ENCODE measurements around the gene ADK.

DNA sequence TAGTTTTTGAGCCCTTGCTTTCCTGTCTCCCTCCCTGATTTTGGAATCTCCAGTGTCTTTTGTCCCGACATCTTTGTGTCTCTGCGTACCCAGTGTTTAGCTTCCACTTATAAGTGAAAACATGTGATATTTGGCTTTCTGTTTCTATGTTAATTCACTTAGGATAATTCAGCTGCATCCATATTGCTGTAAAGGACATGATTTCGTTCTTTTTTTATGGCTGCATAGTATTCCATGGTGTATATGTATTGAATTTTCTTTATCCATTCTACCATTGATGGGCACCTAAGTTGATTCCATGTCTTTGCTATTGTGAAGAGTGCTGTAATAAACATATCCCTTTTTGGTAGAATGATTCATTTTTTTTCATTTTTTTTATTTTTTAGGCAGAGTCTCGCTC lies 48.3 kb downstream of the ADK start:
- TF ChIP-seq, protein P1, sequence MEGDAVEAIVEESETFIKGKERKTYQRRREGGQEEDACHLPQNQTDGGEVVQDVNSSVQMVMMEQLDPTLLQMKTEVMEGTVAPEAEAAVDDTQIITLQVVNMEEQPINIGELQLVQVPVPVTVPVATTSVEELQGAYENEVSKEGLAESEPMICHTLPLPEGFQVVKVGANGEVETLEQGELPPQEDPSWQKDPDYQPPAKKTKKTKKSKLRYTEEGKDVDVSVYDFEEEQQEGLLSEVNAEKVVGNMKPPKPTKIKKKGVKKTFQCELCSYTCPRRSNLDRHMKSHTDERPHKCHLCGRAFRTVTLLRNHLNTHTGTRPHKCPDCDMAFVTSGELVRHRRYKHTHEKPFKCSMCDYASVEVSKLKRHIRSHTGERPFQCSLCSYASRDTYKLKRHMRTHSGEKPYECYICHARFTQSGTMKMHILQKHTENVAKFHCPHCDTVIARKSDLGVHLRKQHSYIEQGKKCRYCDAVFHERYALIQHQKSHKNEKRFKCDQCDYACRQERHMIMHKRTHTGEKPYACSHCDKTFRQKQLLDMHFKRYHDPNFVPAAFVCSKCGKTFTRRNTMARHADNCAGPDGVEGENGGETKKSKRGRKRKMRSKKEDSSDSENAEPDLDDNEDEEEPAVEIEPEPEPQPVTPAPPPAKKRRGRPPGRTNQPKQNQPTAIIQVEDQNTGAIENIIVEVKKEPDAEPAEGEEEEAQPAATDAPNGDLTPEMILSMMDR (IDR thresholded peaks at IDR 0.05 in 8 of 11, conservative IDR thresholded peaks at IDR 0.05 in 3 of 11): no peak
- TF ChIP-seq POLR2AphosphoS5 (IDR thresholded peaks at IDR 0.05) (no peak), POLR2A (IDR thresholded peaks at IDR 0.05) (no peak)
